ENCODE measurements around the gene UGT8. TPM values are rescaled to one million over a fixed set of nuclear protein-coding genes. Genes with fewer than 3 reads are reported as not detected.
"Not testable (repeated sequence)": the region's sequence is repeated elsewhere in the genome, so short reads cannot be mapped to it uniquely, and the experiment has no call there.

The UGT8 gene
- total and polyA plus RNA-seq, 7 experiments from 2014 or later: 0.13 TPM; not detected in 6

DNA sequence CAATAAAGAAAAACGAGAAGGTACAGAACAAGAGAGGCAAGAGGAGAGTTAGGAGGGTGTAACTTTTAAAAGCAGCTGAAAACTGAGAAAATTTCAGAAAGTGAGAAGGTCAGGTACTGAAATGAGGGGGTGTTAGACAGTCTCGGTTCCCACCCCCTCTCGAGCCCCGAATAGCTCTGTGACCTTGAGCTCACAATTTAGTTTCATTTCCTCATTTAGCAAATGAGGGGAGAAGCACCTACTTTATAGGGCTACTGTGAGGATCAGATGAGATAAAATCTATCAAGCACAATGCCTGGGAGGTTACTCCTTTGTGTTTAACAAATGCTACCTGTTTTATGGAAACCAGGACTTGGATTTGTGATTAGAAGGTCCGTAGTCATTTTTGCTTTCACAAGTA lies 4.9 kb downstream of the UGT8 start:
- H3K27ac ChIP-seq (ENCODE audit: low read depth, low read length): no peak overlapping the region
- ChIA-PET CTCF (no interaction called here), POLR2A (no interaction called here)
- intact Hi-C loops (cut with micrococcal nuclease): no loop called here
- no peaks in the 10 kb centered on the region for H3K27me3 ChIP-seq (ENCODE audit: control insufficient read depth in 2 of 2, insufficient read depth in 2 of 2, low read length in 2 of 2)
- H3K4me1 ChIP-seq (ENCODE audit: control insufficient read depth in 2 of 2, insufficient read depth in 2 of 2, low read length in 2 of 2): no peaks in the 10 kb centered on the region
- H3K27ac Mint-ChIP-seq: no peak overlapping the region
- H3K9me3 ChIP-seq (ENCODE audit: control insufficient read depth in 2 of 3, low read length in 3 of 3): no peaks in the 10 kb centered on the region
- ATAC-seq: no peak
- no peaks in the 10 kb centered on the region for H3K36me3 ChIP-seq (ENCODE audit: control insufficient read depth in 2 of 3, insufficient read depth in 3 of 3, low read length in 3 of 3)
- H3K4me3 Mint-ChIP-seq: no peak overlapping the region
- no peak overlapping the region for H3K4me3 ChIP-seq (ENCODE audit: low read length)
- H3K36me3 Mint-ChIP-seq: no peaks in the 10 kb centered on the region
- no peak for DNase-seq
- H3K4me1 Mint-ChIP-seq: peaks cover 4 to 10% (median 8%) of the 10 kb centered on the region in 7 donors
- peaks cover 0 to 23% (median 16%) of the 10 kb centered on the region in 5 donors for H3K27me3 Mint-ChIP-seq
- H3K9me3 Mint-ChIP-seq: peaks cover 0 to 2% (median 0%) of the 10 kb centered on the region in 11 donors

- H3K27me3 Mint-ChIP-seq: peaks cover 0 to 4% (median 0%) of the 10 kb centered on the region in 5 donors
- Histone ChIP-seq H3K27ac (ENCODE audit: low read depth, low read length) (no peak overlapping the region), H3K36me3 (ENCODE audit: control insufficient read depth in 2 of 3, insufficient read depth in 3 of 3, low read length in 3 of 3) (no peaks in the 10 kb centered on the region), H3K4me3 (ENCODE audit: low read length) (no peak overlapping the region), H3K9me3 (ENCODE audit: control insufficient read depth in 2 of 3, low read length in 3 of 3) (no peaks in the 10 kb centered on the region), H3K4me1 (ENCODE audit: control insufficient read depth in 2 of 2, insufficient read depth in 2 of 2, low read length in 2 of 2) (no peaks in the 10 kb centered on the region), H3K27me3 (ENCODE audit: control insufficient read depth in 2 of 2, insufficient read depth in 2 of 2, low read length in 2 of 2) (no peaks in the 10 kb centered on the region)
- no peak overlapping the region for H3K27ac Mint-ChIP-seq
- no peak for DNase-seq
- POLR2A ChIA-PET: no interaction called here
- H3K9me3 Mint-ChIP-seq: no peaks in the 10 kb centered on the region
- H3K4me3 Mint-ChIP-seq: no peak overlapping the region
- CTCF ChIA-PET: interaction anchor here (0.6 kb wide), 1 partner anchor 38 kb away, joined by 4 read pairs; no protein-coding TSS in a partner anchor
- ATAC-seq: no peak
- H3K36me3 Mint-ChIP-seq: no peaks in the 10 kb centered on the region
- intact Hi-C loops (cut with micrococcal nuclease): no loop called here
- H3K4me1 Mint-ChIP-seq: no peaks in the 10 kb centered on the region
Measured at GRCh38 chr4:114606245-114606644, 7.6 kb downstream of the UGT8 start.

DNA sequence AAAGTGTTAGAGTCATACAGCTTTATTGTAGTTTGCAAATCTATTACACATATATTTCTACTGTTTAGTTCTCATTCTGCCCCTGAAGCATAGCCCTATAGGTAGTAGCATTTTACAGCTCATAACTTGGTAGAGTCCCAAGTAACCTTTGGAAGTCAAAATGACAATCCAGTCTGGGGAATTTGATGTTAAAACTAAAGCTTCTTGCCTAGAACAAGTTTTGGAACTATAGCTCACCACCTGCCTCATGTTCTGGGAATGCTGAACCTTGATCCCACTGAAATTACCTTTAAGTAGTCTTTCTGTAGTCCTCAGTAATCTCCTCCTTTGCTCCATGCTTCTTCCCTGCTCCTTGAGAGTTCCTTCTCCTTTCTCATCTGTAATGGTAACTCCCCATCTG lies 8.4 kb downstream of the UGT8 start:
- H3K4me1 Mint-ChIP-seq: no peaks in the 10 kb centered on the region
- peaks cover 0 to 4% (median 0%) of the 10 kb centered on the region in 5 donors for H3K27me3 Mint-ChIP-seq
- DNase-seq (no peak), ATAC-seq (no peak)
- no peaks in the 10 kb centered on the region for H3K4me1 ChIP-seq (ENCODE audit: control insufficient read depth in 2 of 2, insufficient read depth in 2 of 2, low read length in 2 of 2)
- CTCF ChIA-PET: no interaction called here
- H3K4me3 Mint-ChIP-seq: no peak overlapping the region
- H3K27me3 ChIP-seq (ENCODE audit: control insufficient read depth in 2 of 2, insufficient read depth in 2 of 2, low read length in 2 of 2): no peaks in the 10 kb centered on the region
- no peaks in the 10 kb centered on the region for H3K36me3 ChIP-seq (ENCODE audit: control insufficient read depth in 2 of 3, insufficient read depth in 3 of 3, low read length in 3 of 3)
- POLR2A ChIA-PET: no interaction called here
- H3K9me3 Mint-ChIP-seq: no peaks in the 10 kb centered on the region
- no peaks in the 10 kb centered on the region for H3K9me3 ChIP-seq (ENCODE audit: control insufficient read depth in 2 of 3, low read length in 3 of 3)
- no peak overlapping the region for H3K27ac Mint-ChIP-seq
- no peaks in the 10 kb centered on the region for H3K36me3 Mint-ChIP-seq
- intact Hi-C loops (cut with micrococcal nuclease): no loop called here
- no peak overlapping the region for H3K4me3 ChIP-seq (ENCODE audit: low read length)
- no peak overlapping the region for H3K27ac ChIP-seq (ENCODE audit: low read depth, low read length)

GRCh38 chr4:114613560-114613959 lies 15.0 kb downstream of the UGT8 start:
- ChIA-PET POLR2A (no interaction called here), CTCF (no interaction called here)
- H3K4me1 Mint-ChIP-seq: no peaks in the 10 kb centered on the region
- no peak overlapping the region for H3K4me3 ChIP-seq (ENCODE audit: low read length)
- DNase-seq (no peak), ATAC-seq (no peak)
- H3K27me3 ChIP-seq (ENCODE audit: control insufficient read depth in 2 of 2, insufficient read depth in 2 of 2, low read length in 2 of 2): no peaks in the 10 kb centered on the region
- H3K4me3 Mint-ChIP-seq: no peak overlapping the region
- H3K4me1 ChIP-seq (ENCODE audit: control insufficient read depth in 2 of 2, insufficient read depth in 2 of 2, low read length in 2 of 2): no peaks in the 10 kb centered on the region
- intact Hi-C loops (cut with micrococcal nuclease): no loop called here
- no peak overlapping the region for H3K27ac Mint-ChIP-seq
- no peaks in the 10 kb centered on the region for H3K36me3 ChIP-seq (ENCODE audit: control insufficient read depth in 2 of 3, insufficient read depth in 3 of 3, low read length in 3 of 3)
- no peaks in the 10 kb centered on the region for H3K9me3 ChIP-seq (ENCODE audit: control insufficient read depth in 2 of 3, low read length in 3 of 3)
- no peaks in the 10 kb centered on the region for H3K36me3 Mint-ChIP-seq
- peaks cover 0 to 13% (median 0%) of the 10 kb centered on the region in 5 donors for H3K27me3 Mint-ChIP-seq
- no peak overlapping the region for H3K27ac ChIP-seq (ENCODE audit: low read depth, low read length)
- peaks cover 0 to 2% (median 0%) of the 10 kb centered on the region in 11 donors for H3K9me3 Mint-ChIP-seq

DNA sequence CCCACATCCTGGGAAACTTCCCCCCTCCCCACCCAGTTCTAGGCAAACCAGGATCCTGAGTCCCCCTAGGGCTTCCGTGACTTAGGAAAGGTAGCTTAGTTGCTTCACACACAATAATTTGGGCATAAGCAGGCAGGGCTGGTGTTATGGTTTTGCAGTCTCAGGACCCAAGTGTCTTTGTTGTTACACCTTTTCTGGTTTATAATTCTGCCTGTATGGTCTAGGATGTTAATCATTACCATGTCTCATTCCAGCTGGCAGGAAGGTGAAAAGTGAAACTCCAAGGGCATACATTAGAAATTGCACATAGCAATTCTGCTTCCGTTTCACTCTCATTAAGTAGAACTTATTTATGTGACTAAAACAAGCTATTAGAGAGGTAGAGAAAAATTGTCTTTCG lies 16.8 kb downstream of the UGT8 start:
- H3K36me3 ChIP-seq (ENCODE audit: control insufficient read depth in 2 of 3, insufficient read depth in 3 of 3, low read length in 3 of 3): no peaks in the 10 kb centered on the region
- Mint-ChIP-seq H3K27ac (no peak overlapping the region), H3K4me1 (no peaks in the 10 kb centered on the region), H3K9me3 (peaks cover 0 to 2% (median 0%) of the 10 kb centered on the region in 11 donors), H3K36me3 (no peaks in the 10 kb centered on the region), H3K4me3 (no peak overlapping the region), H3K27me3 (peaks cover 0 to 13% (median under 1%) of the 10 kb centered on the region in 5 donors)
- ChIA-PET POLR2A (no interaction called here), CTCF (no interaction called here)
- no peaks in the 10 kb centered on the region for H3K27me3 ChIP-seq (ENCODE audit: control insufficient read depth in 2 of 2, insufficient read depth in 2 of 2, low read length in 2 of 2)
- DNase-seq (no peak), ATAC-seq (no peak)
- intact Hi-C loops (cut with micrococcal nuclease): no loop called here
- no peak overlapping the region for H3K27ac ChIP-seq (ENCODE audit: low read depth, low read length)
- H3K9me3 ChIP-seq (ENCODE audit: control insufficient read depth in 2 of 3, low read length in 3 of 3): no peaks in the 10 kb centered on the region
- no peaks in the 10 kb centered on the region for H3K4me1 ChIP-seq (ENCODE audit: control insufficient read depth in 2 of 2, insufficient read depth in 2 of 2, low read length in 2 of 2)
- no peak overlapping the region for H3K4me3 ChIP-seq (ENCODE audit: low read length)

- peaks cover 0 to 13% (median 3%) of the 10 kb centered on the region in 5 donors for H3K27me3 Mint-ChIP-seq
- H3K4me3 Mint-ChIP-seq; H3K36me3 Mint-ChIP-seq; intact Hi-C loops (cut with micrococcal nuclease); H3K27me3 ChIP-seq (ENCODE audit: control insufficient read depth in 2 of 2, insufficient read depth in 2 of 2, low read length in 2 of 2); H3K9me3 ChIP-seq (ENCODE audit: control insufficient read depth in 2 of 3, low read length in 3 of 3); H3K27ac Mint-ChIP-seq; ATAC-seq; DNase-seq; H3K4me3 ChIP-seq (ENCODE audit: low read length); H3K4me1 ChIP-seq (ENCODE audit: control insufficient read depth in 2 of 2, insufficient read depth in 2 of 2, low read length in 2 of 2); H3K27ac ChIP-seq (ENCODE audit: low read depth, low read length); H3K9me3 Mint-ChIP-seq; H3K4me1 Mint-ChIP-seq; H3K36me3 ChIP-seq (ENCODE audit: control insufficient read depth in 2 of 3, insufficient read depth in 3 of 3, low read length in 3 of 3); CTCF ChIA-PET; POLR2A ChIA-PET: not testable (repeated sequence)
Measured at GRCh38 chr4:114616036-114616435, 17.4 kb downstream of the UGT8 start.

DNA sequence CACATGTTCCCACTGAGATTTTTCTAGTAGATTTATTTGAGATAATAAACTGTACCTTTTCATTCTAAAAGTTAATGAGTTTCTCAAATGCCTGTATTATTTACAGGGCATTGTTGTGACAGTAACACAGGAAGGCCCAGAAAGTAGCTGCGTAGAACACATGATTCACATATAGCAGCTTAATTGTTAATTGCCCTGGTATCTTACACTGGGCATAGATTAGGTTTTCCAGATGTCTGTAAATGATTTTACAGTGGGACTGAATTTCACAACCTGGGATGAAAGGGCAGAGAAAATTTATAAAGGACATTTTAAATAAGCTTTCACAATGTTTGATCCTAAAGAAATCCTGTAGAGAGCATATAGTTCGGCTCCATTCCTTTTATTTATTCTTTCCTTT lies 27.6 kb downstream of the UGT8 start:
- H3K36me3 Mint-ChIP-seq: no peaks in the 10 kb centered on the region
- CTCF ChIA-PET: no interaction called here
- no peaks in the 10 kb centered on the region for H3K27me3 ChIP-seq (ENCODE audit: control insufficient read depth in 2 of 2, insufficient read depth in 2 of 2, low read length in 2 of 2)
- H3K4me3 ChIP-seq (ENCODE audit: low read length): no peak overlapping the region
- DNase-seq (no peak), ATAC-seq (no peak)
- H3K36me3 ChIP-seq (ENCODE audit: control insufficient read depth in 2 of 3, insufficient read depth in 3 of 3, low read length in 3 of 3): no peaks in the 10 kb centered on the region
- no peaks in the 10 kb centered on the region for H3K9me3 ChIP-seq (ENCODE audit: control insufficient read depth in 2 of 3, low read length in 3 of 3)
- H3K4me3 Mint-ChIP-seq: no peak overlapping the region
- no peak overlapping the region for H3K27ac ChIP-seq (ENCODE audit: low read depth, low read length)
- peaks cover 0 to 12% (median 10%) of the 10 kb centered on the region in 5 donors for H3K27me3 Mint-ChIP-seq
- intact Hi-C loops (cut with micrococcal nuclease): no loop called here
- H3K4me1 ChIP-seq (ENCODE audit: control insufficient read depth in 2 of 2, insufficient read depth in 2 of 2, low read length in 2 of 2): no peaks in the 10 kb centered on the region
- H3K9me3 Mint-ChIP-seq: peaks cover 0 to 1% (median 0%) of the 10 kb centered on the region in 11 donors
- POLR2A ChIA-PET: no interaction called here
- no peaks in the 10 kb centered on the region for H3K4me1 Mint-ChIP-seq
- H3K27ac Mint-ChIP-seq: no peak overlapping the region

Data from naive thymus-derived CD4-positive, alpha-beta T cell (primary cell).